Glutamatergic neuron (in vitro differentiated cells): Measurements from ENCODE around the gene RTN3. TPM values are rescaled to one million over a fixed set of nuclear protein-coding genes. Genes with fewer than 3 reads are reported as not detected.

ENCODE experiments used
- DNase-seq: peaks from one replicate; pipeline ENCODE4 v3.0.0; 2022
- H3K27ac Mint-ChIP-seq: one replicate; pipeline ENCODE4 v1.8.0; 2020; ENCODE audit warnings: mild to moderate bottlenecking, mixed read lengths, inconsistent platforms; ENCODE audit not compliant: unreplicated experiment
- H3K27me3 Mint-ChIP-seq: one replicate; pipeline ENCODE4 v1.8.0; 2020; ENCODE audit warnings: mild to moderate bottlenecking, moderate library complexity, mixed read lengths, inconsistent platforms; ENCODE audit not compliant: unreplicated experiment
- H3K36me3 Mint-ChIP-seq: one replicate; pipeline ENCODE4 v1.8.0; 2020; ENCODE audit warnings: mild to moderate bottlenecking, mixed read lengths, inconsistent platforms; ENCODE audit not compliant: unreplicated experiment
- H3K4me1 Mint-ChIP-seq: one replicate; pipeline ENCODE4 v1.8.0; 2020; ENCODE audit warnings: mild to moderate bottlenecking, low read depth, mixed read lengths, inconsistent platforms; ENCODE audit not compliant: unreplicated experiment
- H3K4me3 Mint-ChIP-seq: one replicate; pipeline ENCODE4 v1.8.0; 2020; ENCODE audit warnings: mild to moderate bottlenecking, mixed read lengths, inconsistent platforms; ENCODE audit not compliant: unreplicated experiment
- H3K9me3 Mint-ChIP-seq: one replicate; pipeline ENCODE4 v1.8.0; 2020; ENCODE audit warnings: mild to moderate bottlenecking, moderate library complexity, mixed read lengths, inconsistent platforms; ENCODE audit not compliant: unreplicated experiment
- total RNA-seq: library from RNA; stranded (reverse); fragmentation: NEBNext Ultra II Directional; extraction: Animal tissue kit (Norgen Biotek cat#: 25700); gene quantifications from one replicate; pipeline ENCODE4 v1.2.1, GENCODE V29; 2021; ENCODE audit not compliant: unreplicated experiment
- TF ChIP-seq, protein P1 (sequence below): fragments of 200-600 bp; sonication (generic); IDR thresholded peaks from one replicate; pipeline ENCODE4 v1.5.0; 2021; ENCODE audit not compliant: partially characterized antibody, unreplicated experiment

Gene RTN3
- total RNA-seq, 1 donor from 2014 or later, result 338 TPM

DNA sequence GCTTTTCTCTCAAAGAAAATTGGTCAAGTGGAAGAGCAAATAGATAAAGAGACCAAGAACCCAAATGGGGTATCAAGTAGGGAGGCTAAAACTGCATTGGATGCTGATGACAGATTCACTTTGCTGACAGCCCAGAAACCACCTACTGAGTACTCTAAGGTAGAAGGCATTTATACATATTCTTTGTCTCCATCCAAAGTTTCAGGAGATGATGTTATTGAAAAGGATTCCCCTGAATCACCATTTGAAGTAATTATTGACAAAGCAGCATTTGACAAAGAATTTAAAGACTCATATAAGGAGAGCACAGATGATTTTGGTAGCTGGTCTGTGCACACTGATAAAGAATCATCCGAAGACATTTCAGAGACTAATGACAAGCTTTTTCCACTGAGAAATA lies 37.7 kb downstream of the RTN3 start:
- DNase-seq, result no peak
- peaks cover 3% of the 10 kb centered on the region for H3K4me1 Mint-ChIP-seq
- H3K9me3 Mint-ChIP-seq, result no peaks in the 10 kb centered on the region
- no peak overlapping the region for H3K4me3 Mint-ChIP-seq
- H3K27ac Mint-ChIP-seq, result no peak overlapping the region
- H3K27me3 Mint-ChIP-seq, result no peaks in the 10 kb centered on the region
- no peaks in the 10 kb centered on the region for H3K36me3 Mint-ChIP-seq
- TF ChIP-seq, protein P1, sequence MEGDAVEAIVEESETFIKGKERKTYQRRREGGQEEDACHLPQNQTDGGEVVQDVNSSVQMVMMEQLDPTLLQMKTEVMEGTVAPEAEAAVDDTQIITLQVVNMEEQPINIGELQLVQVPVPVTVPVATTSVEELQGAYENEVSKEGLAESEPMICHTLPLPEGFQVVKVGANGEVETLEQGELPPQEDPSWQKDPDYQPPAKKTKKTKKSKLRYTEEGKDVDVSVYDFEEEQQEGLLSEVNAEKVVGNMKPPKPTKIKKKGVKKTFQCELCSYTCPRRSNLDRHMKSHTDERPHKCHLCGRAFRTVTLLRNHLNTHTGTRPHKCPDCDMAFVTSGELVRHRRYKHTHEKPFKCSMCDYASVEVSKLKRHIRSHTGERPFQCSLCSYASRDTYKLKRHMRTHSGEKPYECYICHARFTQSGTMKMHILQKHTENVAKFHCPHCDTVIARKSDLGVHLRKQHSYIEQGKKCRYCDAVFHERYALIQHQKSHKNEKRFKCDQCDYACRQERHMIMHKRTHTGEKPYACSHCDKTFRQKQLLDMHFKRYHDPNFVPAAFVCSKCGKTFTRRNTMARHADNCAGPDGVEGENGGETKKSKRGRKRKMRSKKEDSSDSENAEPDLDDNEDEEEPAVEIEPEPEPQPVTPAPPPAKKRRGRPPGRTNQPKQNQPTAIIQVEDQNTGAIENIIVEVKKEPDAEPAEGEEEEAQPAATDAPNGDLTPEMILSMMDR, result no peak

DNA sequence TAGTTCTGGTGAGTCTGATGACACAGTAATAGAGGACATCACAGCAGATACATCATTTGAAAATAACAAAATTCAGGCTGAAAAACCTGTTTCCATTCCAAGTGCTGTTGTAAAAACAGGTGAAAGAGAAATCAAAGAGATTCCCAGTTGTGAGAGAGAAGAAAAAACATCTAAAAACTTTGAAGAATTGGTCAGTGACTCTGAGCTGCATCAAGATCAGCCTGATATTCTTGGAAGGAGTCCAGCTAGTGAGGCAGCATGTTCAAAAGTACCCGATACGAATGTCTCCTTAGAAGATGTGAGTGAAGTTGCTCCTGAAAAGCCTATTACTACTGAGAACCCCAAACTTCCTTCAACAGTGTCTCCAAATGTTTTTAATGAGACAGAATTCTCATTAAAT lies 38.7 kb downstream of the RTN3 start:
- H3K9me3 Mint-ChIP-seq, result no peaks in the 10 kb centered on the region
- H3K4me1 Mint-ChIP-seq, result peaks cover 3% of the 10 kb centered on the region
- DNase-seq, result no peak
- TF ChIP-seq, protein P1, result no peak
- H3K36me3 Mint-ChIP-seq, result no peaks in the 10 kb centered on the region
- no peak overlapping the region for H3K27ac Mint-ChIP-seq
- no peaks in the 10 kb centered on the region for H3K27me3 Mint-ChIP-seq
- H3K4me3 Mint-ChIP-seq, result no peak overlapping the region

DNA sequence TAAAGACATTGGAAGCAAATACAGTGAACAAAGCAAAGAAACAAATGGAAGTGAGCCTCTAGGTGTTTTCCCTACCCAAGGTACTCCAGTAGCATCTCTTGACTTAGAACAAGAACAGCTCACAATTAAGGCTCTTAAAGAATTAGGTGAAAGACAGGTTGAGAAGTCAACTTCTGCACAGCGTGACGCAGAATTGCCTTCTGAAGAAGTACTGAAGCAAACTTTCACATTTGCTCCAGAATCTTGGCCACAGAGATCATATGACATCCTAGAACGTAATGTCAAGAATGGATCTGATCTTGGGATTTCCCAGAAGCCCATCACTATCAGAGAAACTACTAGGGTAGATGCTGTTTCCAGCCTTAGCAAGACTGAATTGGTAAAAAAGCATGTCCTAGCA lies 39.3 kb downstream of the RTN3 start:
- TF ChIP-seq, protein P1, result no peak
- Mint-ChIP-seq H3K4me1 (peaks cover 3% of the 10 kb centered on the region), H3K9me3 (no peaks in the 10 kb centered on the region), H3K27me3 (no peaks in the 10 kb centered on the region), H3K36me3 (no peaks in the 10 kb centered on the region), H3K27ac (no peak overlapping the region), H3K4me3 (no peak overlapping the region)
- DNase-seq, result no peak

DNA sequence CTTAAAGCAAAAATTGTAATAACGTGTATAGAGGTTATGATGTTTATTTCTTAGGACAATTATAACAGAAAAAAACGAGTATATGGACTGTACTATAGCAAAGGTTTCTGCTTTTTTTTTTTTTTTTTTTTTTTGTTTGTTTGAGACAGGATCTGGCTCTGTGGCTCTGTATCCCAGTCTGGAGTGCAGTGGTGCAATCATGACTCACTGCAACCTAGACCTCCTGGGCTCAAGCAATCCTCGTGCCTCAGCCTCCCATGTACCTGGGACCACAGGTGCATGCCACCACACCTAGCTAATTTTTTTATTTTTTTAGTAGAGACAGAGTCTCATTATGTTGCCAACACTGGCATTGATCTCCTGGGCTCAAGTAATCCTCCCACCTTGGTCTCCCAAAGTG lies 48.0 kb downstream of the RTN3 start:
- H3K36me3 Mint-ChIP-seq, result no peaks in the 10 kb centered on the region
- no peak overlapping the region for H3K27ac Mint-ChIP-seq

DNA sequence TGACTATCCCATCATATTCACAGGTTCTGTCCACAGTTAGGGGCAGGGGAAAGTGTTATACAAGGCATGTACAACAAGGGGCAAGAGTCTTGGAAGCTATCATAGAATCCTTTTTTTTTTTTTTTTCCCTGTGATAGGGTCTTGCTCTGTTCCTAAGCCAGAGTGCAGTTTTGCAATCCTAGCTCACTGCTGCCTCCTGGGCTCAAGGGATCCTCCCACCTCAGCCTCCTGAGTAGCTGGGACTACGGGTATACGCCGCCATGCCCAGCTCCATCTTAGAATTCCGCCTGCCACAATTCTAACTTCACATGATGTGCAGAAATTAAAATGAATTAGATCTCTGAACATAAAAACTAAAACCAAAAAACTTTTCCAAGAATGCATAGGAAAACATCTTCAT lies 55.6 kb downstream of the RTN3 start:
- H3K36me3 Mint-ChIP-seq, result no peaks in the 10 kb centered on the region
- peaks cover 4% of the 10 kb centered on the region for H3K4me1 Mint-ChIP-seq
- no peak overlapping the region for H3K27ac Mint-ChIP-seq

More for the DNA sequence above, 48.0 kb downstream of the RTN3 start:
- peaks cover 1% of the 10 kb centered on the region for H3K4me1 Mint-ChIP-seq
- no peak overlapping the region for H3K4me3 Mint-ChIP-seq
- TF ChIP-seq, protein P1, result no peak
- peaks cover 2% of the 10 kb centered on the region for H3K9me3 Mint-ChIP-seq
- H3K27me3 Mint-ChIP-seq, result peaks cover 4% of the 10 kb centered on the region
- no peak for DNase-seq

More for the DNA sequence above, 55.6 kb downstream of the RTN3 start:
- H3K4me3 Mint-ChIP-seq, result peak overlapping the region; percentile 46
- TF ChIP-seq, protein P1, result no peak
- H3K9me3 Mint-ChIP-seq, result peaks cover 2% of the 10 kb centered on the region
- H3K27me3 Mint-ChIP-seq, result peaks cover 6% of the 10 kb centered on the region
- no peak for DNase-seq
